MCF 10A (cell line): ENCODE measurements around the gene BRF1. TPM values are rescaled to one million over a fixed set of nuclear protein-coding genes. Genes with fewer than 3 reads are reported as not detected.
A peak's percentile ranks its signal among the peaks of the same experiment; 100 is the strongest.

Experiments used
- BruUV-seq: library from RNA; stranded (reverse); fragments of 400-500 nt; replicated peaks from 2 replicates; lab custom pipeline; 2021; lab: Mats Ljungman, UMichigan
- CTCF ChIA-PET: fragments of 300-600 bp; sonication (Branson Sonifier 250); formaldehyde crosslinking; extraction: SDS; loops from one replicate; lab custom pipeline; 2021; ENCODE audit warnings: antibody characterized with exemption, inconsistent platforms; lab: Yijun Ruan, JAX
- POLR2A ChIA-PET: fragments of 300-600, 350-650 bp; sonication (Branson Sonifier 250); formaldehyde crosslinking; extraction: SDS; loops from one replicate; lab custom pipeline; 2020; ENCODE audit warnings: antibody characterized with exemption, inconsistent platforms; lab: Yijun Ruan, JAX
- DNase-seq: peaks from one replicate; pipeline ENCODE4 v3.0.0-alpha.2; 2018; ENCODE audit not compliant: unreplicated experiment
- H3K27ac Mint-ChIP-seq: one replicate; pipeline ENCODE4 v1.8.0; 2022; ENCODE audit warnings: mild to moderate bottlenecking, low read depth, mixed read lengths; ENCODE audit not compliant: unreplicated experiment
- H3K27me3 Mint-ChIP-seq: one replicate; pipeline ENCODE4 v1.8.0; 2022; ENCODE audit warnings: mixed read lengths; ENCODE audit not compliant: insufficient read depth, unreplicated experiment
- H3K36me3 Mint-ChIP-seq: one replicate; pipeline ENCODE4 v1.8.0; 2022; ENCODE audit warnings: mild to moderate bottlenecking, moderate library complexity, mixed read lengths; ENCODE audit not compliant: insufficient read depth, unreplicated experiment
- H3K4me1 Mint-ChIP-seq: one replicate; pipeline ENCODE4 v1.8.0; 2022; ENCODE audit warnings: mixed read lengths; ENCODE audit not compliant: insufficient read depth, unreplicated experiment
- H3K4me3 Mint-ChIP-seq: one replicate; pipeline ENCODE4 v1.8.0; 2022; ENCODE audit warnings: mild to moderate bottlenecking, moderate library complexity, mixed read lengths; ENCODE audit not compliant: unreplicated experiment
- H3K9me3 Mint-ChIP-seq: one replicate; pipeline ENCODE4 v1.8.0; 2022; ENCODE audit warnings: mixed read lengths; ENCODE audit not compliant: unreplicated experiment
- intact Hi-C: fragments of 100-400 bp; cut with micrococcal nuclease; formaldehyde crosslinking; loops from 2 replicates; pipeline ENCODE4 v1.14.1; 2022
- total RNA-seq: library from RNA; stranded (reverse); gene quantifications from 2 replicates; pipeline ENCODE4 v1.2.3, GENCODE V29; 2022
- TF ChIP-seq, protein P1 (sequence below): fragments of 200-600 bp; IDR thresholded peaks from one replicate; pipeline ENCODE4 v1.8.0; 2022; ENCODE audit warnings: antibody characterized with exemption, mild to moderate bottlenecking; ENCODE audit not compliant: unreplicated experiment

The BRF1 gene
- total RNA-seq, 1 experiment from 2014 or later = 30.7 TPM

GRCh38 chr14:105282098-105282725, 18.6 kb downstream of the BRF1 start:
- intact Hi-C loops = loop anchor here (1.0 to 5.0 kb wide), 2 partner anchors 70 to 192 kb away; no protein-coding TSS in a partner anchor
- Mint-ChIP-seq H3K4me3 (no peak overlapping the region), H3K27ac (no peak overlapping the region), H3K4me1 (peaks cover 6% of the 10 kb centered on the region), H3K9me3 (no peaks in the 10 kb centered on the region), H3K27me3 (no peaks in the 10 kb centered on the region), H3K36me3 (peaks cover 41% of the 10 kb centered on the region)
- DNase-seq = no peak
- BruUV-seq = no TSS peak
- CTCF ChIA-PET = interaction anchor here (0.6 to 2.5 kb wide), 11 partner anchors 11 to 191 kb away, joined by 3 to 14 read pairs (median 3); no protein-coding TSS in a partner anchor
- TF ChIP-seq, protein P1, sequence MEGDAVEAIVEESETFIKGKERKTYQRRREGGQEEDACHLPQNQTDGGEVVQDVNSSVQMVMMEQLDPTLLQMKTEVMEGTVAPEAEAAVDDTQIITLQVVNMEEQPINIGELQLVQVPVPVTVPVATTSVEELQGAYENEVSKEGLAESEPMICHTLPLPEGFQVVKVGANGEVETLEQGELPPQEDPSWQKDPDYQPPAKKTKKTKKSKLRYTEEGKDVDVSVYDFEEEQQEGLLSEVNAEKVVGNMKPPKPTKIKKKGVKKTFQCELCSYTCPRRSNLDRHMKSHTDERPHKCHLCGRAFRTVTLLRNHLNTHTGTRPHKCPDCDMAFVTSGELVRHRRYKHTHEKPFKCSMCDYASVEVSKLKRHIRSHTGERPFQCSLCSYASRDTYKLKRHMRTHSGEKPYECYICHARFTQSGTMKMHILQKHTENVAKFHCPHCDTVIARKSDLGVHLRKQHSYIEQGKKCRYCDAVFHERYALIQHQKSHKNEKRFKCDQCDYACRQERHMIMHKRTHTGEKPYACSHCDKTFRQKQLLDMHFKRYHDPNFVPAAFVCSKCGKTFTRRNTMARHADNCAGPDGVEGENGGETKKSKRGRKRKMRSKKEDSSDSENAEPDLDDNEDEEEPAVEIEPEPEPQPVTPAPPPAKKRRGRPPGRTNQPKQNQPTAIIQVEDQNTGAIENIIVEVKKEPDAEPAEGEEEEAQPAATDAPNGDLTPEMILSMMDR = no peak
- POLR2A ChIA-PET = no interaction called here

DNA sequence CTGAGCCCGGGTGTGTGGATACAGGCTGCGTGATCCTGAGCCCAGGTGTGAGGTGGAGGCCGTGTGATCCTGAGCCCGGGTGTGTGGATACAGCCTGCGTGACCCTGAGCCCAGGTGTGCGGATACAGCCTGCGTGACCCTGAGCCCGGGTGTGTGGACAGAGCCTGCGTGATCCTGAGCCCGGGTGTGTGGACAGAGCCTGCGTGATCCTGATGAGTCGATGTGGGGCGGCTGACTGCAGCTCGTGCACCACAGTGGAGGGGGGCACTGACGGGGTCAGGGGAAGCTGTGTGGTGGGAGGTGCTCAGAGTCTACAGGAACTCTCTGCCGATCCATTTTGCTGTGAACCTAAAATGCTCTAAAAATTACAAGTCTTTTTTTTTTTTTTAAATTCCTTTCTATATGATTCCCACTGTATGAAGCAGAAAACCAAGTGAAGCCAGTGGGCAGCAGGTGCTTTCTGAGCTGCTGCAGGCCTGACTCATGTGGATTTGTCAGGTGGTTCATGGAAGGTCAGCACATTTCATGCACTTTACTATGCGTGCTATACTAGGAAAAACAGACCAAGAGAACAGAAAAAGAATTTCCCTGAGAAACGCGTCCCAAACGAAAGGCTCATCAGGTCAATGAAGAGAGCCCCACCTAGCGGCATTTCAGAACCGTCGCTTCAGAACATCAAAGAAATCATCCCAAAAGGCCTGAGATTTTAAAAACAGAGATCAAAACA, 19.3 kb downstream of the BRF1 start:
- no peak overlapping the region for H3K4me3 Mint-ChIP-seq
- H3K27me3 Mint-ChIP-seq = no peaks in the 10 kb centered on the region
- H3K27ac Mint-ChIP-seq = no peak overlapping the region
- ChIA-PET CTCF (interaction anchor here (0.6 to 2.5 kb wide), 12 partner anchors 8 to 529 kb away, joined by 3 to 14 read pairs (median 4); no protein-coding TSS in a partner anchor), POLR2A (no interaction called here)
- H3K36me3 Mint-ChIP-seq = peaks cover 35% of the 10 kb centered on the region
- H3K4me1 Mint-ChIP-seq = peaks cover 6% of the 10 kb centered on the region
- intact Hi-C loops = loop anchor here (1.0 to 5.0 kb wide), 3 partner anchors 71 to 305 kb away; no protein-coding TSS in a partner anchor
- TF ChIP-seq, protein P1 = peak; percentile 62
- peak; percentile 73 for DNase-seq
- BruUV-seq = no TSS peak
- no peaks in the 10 kb centered on the region for H3K9me3 Mint-ChIP-seq

- ChIA-PET POLR2A (interaction anchor here (0.9 kb wide), 1 partner anchor 193 kb away, joined by 3 read pairs; no protein-coding TSS in a partner anchor), CTCF (interaction anchor here (0.9 to 1.7 kb wide), 2 partner anchors 21 to 77 kb away, joined by 3 to 7 read pairs; no protein-coding TSS in a partner anchor)
- Mint-ChIP-seq H3K4me1 (peaks cover 6% of the 10 kb centered on the region), H3K36me3 (peaks cover 27% of the 10 kb centered on the region), H3K27me3 (no peaks in the 10 kb centered on the region), H3K27ac (no peak overlapping the region), H3K9me3 (no peaks in the 10 kb centered on the region), H3K4me3 (no peak overlapping the region)
- TF ChIP-seq, protein P1 = no peak
- no peak for DNase-seq
- no TSS peak for BruUV-seq
- intact Hi-C loops = loop anchor here (2.0 to 5.0 kb wide), 2 partner anchors 72 to 304 kb away; no protein-coding TSS in a partner anchor
Observed at GRCh38 chr14:105280525-105280924, 20.3 kb downstream of the BRF1 start.
